ENCODE measurements around the gene MAN2A1.

The MAN2A1 gene

DNA sequence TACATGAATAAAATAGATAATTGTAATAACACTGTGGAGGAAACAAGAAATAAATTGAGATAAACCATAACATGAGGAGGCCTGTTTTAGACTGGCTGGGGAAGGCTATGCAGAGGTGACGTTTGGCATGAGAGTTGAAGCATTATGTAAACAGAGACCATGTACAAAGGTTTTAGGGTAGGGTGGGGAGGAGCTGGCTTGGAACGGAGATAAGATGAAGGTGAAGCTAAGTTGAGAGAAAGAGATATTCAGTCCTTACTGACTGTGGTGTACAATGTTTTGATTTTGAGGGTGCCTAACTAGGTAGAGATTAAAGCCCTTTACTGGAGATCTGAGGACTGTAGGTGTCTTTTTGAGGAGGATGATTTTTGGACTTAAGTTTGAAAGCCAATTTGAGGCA lies 17.8 kb downstream of the MAN2A1 start:
- DNase-seq (ENCODE audit: low read depth), result no peak

DNA sequence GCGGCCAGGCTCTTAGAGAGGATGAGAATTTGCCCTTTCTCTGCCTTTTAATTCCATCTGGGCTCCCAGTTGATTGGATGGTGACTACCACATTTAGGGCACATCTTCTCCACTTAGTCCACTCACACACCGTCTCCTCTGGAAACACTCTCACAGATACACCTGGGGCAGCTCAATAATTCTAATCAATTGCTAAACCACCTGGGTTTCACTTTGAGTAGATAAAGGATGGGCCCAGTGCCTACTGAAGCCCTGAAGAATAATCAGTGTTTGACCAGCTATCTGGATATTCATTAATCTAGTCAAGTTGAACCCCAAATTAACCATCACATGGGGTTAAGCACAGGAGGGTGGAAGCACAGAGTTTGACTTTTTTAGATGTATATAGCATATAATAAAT lies 19.1 kb downstream of the MAN2A1 start:
- DNase-seq (ENCODE audit: low read depth), result no peak

DNA sequence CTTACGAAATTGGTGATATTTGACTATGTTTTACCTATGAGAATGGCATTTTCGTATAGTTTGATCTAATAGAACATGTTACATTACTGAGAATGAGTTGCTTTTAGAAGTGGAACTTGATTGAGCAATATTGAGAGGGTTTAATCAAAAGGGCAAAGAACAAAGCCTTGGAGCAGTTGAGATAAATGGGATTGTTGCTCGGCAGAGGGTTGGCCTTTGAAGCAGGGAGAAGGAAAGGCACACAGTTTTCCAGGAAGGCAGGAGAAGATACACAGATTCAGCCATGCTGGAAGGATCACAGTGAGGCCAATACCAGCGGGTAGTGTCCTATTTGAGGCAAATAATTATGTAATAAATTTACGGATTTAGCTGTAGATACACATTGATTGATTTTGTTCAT lies 19.5 kb downstream of the MAN2A1 start:
- no peak for DNase-seq (ENCODE audit: low read depth)

DNA sequence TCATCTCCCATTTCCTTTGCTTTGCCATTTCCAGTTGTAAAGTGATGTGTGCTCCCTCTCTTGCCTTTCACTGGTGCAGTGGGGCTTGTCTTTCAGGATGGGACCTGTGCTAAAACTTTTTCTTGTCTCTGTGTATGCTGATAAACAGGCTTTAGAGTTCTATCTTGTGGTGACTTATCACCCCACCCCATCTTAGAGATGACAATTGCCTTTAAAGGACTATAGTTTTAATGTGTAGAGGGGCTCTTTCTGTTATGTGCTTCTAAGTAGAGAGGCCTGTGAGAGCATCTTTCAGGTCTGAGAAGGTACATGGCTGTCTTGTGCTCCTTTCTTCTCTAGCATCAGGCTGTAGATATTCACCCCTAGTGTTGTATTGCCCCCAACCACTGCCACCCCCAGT lies 21.9 kb downstream of the MAN2A1 start:
- DNase-seq (ENCODE audit: low read depth), result no peak

DNA sequence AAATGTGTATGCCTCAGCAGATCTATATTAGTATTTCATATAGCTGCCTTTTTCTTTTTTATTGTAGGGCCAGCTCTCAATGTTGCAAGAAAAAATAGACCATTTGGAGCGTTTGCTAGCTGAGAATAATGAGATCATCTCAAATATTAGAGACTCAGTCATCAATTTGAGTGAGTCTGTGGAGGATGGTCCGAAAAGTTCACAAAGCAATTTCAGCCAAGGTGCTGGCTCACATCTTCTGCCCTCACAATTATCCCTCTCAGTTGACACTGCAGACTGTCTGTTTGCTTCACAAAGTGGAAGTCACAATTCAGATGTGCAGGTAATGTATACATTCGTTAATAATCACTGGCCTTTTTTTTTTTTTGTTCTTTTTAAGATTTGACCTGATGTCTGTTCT lies 23.7 kb downstream of the MAN2A1 start:
- DNase-seq (ENCODE audit: low read depth), result no peak

DNA sequence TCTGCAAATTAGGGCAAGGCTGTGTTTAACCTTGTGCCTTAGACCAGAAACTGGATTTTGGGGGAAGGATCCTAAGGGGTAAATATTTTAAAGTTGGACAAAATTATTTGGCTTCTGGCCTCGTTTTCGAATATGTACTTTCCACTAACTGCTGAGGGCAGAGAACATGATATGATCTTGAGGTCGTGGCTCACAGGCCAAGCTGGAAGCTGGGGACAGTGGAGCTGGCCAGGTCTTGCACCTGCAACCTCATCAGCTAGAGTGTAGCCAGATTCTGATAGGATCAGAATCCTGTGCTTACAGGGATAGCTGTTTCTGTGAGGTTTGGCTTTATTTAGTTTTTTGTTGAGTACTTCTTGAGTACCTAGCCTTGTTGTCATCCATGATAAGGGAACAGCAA lies 24.9 kb downstream of the MAN2A1 start:
- DNase-seq (ENCODE audit: low read depth), result no peak

DNA sequence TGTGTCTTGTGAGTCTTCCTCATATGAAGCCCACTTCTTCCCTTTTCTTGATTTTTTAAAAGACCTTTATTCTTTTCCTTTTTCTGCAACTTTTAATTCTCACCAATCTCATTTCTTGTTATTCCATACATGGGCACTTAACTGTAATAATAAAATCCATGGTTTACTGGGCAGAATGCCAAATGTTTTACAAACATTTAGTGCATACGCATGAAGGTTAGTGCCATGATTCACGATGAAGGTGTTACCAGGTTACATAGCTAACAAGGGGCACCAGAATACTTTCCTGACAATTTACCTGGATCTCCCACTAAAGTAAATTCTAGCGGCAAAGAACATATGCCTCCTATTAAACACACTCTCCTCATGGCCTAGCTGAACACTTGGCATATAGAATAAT lies 28.5 kb downstream of the MAN2A1 start:
- DNase-seq (ENCODE audit: low read depth), result no peak

DNA sequence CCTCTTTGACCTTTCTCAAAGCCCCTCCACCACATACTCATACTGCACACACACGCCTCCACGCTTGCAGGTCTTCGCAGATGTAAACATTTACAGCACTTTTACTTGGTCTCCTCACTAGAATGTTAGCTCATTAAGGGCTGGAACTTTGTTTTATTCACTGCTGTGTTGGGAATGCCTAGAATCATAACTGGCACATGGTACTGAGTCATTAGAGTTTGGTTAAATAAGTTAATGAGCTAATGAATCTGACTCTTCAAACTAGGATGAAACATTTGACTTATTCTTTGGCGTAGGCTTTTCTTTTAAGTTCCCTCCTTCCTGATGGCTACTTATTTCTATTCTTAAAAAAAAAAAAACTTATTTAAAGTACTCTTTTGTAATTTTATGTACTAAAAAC lies 28.9 kb downstream of the MAN2A1 start:
- DNase-seq (ENCODE audit: low read depth), result no peak

DNA sequence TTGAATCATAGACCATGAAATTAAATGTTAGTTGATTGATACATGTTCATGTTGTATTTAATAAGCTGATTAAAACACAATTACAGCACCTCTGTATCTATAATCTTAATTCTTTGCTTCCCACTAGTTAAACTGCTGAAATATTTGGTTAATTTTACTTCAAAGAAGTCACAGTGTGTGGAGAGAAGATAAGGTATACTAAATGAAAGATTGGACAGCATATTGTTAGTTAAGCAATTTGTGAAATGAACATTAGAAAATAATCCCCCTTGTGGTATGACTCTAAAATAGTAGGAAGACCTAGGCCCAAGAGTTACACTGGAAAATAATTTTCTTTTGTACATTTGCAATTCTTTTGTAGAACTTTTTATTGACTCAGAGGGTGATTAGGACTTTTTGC lies 30.3 kb downstream of the MAN2A1 start:
- no peak for DNase-seq (ENCODE audit: low read depth)

DNA sequence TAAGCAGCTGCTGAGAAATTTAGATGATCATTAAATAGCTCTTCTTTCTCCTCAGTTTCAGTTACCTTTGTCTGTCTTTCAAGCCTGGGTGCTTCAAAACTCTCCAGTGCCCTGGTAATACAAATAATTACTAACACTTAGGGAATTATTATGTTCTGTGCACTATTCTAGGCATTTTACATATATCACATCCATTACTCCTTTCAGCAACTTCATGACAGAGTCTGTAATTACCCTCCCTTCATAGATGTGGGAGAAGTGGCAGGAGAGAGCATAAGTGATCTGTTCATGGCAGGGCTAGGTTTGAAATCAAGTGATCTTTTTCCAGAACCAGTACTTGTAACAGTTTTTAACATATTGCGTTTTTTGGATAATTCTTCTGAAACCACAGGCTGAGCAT lies 32.0 kb downstream of the MAN2A1 start:
- DNase-seq (ENCODE audit: low read depth), result no peak

DNA sequence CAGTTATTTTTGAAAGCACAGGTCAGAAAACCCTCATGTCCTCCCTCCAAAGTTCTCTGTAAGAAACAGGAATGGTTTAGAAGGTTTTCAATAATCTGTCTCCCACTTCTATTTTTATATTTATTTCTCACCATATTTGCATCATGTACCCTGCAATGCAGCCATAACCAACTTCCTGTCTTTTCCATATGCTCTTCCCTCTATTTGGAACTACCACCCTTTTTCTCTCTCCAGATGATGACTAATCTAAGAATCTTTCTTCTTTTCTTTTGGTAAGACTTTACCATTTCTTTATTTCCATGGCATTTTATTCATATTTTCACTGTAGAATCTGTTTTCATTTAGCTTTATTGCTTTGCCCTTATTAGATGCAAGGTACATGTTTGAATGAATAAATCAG lies 33.9 kb downstream of the MAN2A1 start:
- DNase-seq (ENCODE audit: low read depth), result no peak

DNA sequence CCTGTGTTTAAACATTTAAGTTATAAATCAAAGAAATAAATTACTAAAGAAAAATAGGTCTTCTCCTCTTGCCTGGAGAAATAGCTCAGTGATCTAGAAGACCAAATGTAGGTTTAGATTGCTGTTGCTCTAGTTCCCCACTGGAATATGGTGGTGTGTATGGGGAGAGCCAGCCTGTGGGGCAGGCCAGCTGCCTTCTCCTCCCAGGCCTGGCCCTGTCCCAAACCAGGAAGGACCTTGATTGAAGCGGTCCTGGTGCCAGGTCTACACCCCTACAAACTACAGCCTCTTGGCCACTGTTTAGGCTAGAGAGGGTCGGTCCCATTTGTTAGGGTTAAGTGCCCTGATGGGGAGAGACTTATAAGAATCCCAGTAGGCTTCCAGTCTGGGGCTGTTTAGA lies 35.4 kb downstream of the MAN2A1 start:
- no peak for DNase-seq (ENCODE audit: low read depth)

DNA sequence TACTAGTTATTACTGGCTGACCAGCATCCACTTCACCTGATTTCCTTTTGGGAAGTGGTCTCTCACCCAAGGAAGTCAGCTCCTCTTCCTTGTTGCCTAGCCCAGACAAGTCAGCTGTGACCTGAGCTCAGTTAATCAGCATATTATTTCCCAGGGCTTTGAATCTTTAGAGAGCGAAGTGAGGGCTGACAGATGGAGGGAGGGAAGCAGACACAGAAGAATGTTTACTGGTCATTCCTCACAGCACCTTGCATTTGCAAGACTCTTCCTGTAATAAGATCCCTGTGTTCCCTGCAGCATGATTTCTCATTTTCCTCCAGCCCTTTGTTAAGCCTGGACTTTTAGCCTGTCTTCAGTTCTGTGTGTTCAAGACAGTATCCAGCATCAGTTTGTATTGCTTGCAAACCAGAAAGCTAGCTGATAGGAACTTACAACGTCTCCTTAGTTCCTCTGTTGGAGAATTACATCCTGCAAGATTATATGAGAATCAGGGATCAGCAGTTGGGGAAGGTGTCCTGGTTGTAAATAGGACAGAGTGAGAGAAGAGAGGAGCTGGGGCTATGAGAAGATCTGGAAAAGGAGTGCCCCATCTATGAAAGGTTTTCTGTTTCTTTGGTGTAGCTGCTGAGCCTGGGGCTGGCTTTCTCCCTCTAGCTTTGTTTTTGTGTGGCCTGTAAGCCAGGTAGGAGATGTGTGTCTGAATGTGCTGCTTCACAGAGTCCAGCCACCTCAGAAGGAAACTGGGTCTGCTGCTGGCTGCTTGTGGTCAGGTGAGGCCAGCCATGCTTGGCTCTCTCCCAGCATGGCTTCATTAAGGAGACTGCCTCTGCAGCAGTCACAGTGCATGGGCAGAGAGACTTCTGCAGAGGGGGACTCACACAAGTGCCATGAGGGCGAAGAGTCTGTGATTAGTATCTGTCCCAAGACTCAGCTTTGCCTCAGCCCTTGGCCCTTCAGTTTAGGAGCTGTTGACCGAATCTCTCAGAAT lies 50.3 kb downstream of the MAN2A1 start:
- DNase-seq (ENCODE audit: low read depth), result no peak

DNA sequence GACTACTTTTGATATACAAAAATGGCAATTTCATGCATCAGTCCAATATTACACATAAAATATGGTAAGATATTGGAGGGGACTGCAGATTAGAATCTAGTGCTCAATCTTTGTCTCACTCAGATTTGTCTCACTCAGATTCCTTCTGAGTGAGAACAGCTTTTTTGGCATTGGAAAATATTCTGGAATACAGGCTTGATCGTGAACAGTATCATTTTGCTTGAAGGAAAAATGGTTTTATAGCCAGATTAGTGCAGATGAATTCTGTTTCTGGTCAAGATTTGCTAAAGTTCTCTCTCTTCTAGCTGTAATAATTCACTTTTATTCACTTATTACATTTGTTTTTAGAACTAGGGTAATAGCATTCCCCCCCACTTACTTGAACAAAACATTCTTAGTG lies 51.2 kb downstream of the MAN2A1 start:
- DNase-seq (ENCODE audit: low read depth), result no peak

DNA sequence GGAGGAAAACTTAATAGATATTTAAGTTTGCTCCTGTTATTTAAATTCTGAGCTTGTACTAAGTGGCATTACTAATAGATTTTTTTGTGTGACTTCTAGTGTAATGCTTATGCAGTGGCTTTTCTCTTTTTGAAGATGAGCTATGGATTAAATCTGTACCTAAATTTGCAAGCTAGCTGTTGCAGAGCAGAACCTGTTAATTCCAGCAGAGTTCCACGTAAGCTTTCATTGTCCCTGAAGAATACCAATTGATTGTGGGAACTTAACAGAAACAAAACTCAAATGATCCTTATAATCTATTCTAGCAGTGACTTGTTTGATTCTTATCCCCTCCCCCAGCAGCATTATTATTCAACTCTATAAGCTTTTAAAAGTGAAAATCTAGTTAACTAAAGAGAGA lies 51.7 kb downstream of the MAN2A1 start:
- DNase-seq (ENCODE audit: low read depth), result no peak

DNA sequence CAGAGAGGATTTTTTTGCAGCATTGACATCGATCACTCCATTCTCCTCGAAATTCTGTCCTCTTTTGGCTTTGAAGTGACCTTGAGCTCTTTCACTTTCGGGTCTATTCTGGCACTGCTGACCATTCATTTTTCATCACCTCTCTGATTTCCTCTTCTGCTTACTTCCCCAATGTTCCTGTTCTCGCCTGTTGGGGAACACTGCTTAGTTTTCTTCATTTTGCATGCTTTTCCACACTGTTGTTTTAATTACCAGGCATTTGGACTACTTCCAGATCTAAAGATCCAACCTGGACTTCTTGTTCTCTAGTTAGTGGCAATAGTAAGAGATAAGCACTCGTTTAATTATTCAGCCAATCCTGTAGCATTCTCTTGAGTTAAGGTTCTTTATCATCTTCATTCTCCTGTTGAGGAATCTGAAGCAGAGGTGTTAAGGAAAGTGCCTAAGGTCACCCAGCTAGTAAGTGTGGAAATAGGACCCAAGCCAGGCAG lies 53.4 kb downstream of the MAN2A1 start:
- no peak for DNase-seq (ENCODE audit: low read depth)

DNA sequence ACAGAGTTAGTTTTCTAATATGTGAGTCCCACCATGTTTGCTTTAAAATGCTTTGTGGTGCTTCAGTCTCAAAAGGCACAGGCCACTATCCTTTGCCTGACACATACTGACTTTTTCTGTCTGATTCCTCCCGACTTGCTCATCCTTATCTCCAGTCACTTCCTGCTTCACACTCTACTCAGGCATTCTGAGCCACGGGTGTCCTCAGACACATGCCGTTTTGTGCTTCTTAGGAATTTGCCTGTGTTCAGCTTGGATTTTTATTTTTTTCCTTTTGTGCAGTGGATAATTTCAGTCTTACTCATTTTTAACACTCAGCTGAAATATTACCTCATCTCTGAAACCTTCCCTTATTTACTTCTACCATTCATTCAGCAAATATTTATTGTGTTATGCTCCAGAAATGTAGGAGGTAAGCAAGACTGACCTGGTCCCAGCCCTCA lies 54.1 kb downstream of the MAN2A1 start:
- DNase-seq (ENCODE audit: low read depth), result peak; percentile 68

DNA sequence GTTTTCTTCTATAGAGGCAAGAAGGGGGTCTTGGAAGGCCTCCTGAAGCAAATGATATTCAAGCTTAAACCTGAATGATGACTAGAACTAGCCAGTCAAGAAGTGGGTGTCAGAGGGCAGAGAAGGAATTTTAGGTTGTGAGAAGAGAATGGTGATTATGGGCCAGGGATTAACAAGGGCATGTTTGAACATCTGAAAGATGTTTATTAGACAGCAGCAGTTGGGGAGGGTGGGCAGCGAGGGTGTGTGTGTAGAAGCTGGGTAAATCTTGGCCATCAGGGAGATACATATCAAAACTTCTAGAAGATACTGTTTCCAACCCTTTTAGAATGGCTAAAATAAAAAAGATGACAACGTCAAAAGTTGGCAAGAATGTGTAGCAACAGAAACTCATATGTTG lies 54.5 kb downstream of the MAN2A1 start:
- DNase-seq (ENCODE audit: low read depth), result no peak

DNA sequence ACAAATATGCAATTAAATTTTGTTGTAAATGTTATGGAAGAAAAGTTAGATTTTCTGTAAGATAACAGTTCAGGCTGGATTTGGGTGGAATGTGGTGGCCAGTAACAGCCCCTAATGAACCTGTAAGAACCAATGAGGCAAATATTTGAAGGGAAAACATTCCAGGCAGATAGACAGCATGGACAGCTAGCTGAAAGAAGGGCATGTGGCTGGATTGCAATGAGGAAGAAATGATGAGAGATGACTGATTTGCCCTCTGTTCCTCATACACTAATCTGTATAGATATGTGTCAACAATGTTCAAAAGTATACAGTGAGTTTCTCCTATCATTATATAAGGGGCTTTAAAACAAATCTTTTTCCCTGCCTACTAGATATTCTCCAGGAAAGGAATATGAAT lies 58.8 kb downstream of the MAN2A1 start:
- DNase-seq (ENCODE audit: low read depth), result peak; percentile 5

DNA sequence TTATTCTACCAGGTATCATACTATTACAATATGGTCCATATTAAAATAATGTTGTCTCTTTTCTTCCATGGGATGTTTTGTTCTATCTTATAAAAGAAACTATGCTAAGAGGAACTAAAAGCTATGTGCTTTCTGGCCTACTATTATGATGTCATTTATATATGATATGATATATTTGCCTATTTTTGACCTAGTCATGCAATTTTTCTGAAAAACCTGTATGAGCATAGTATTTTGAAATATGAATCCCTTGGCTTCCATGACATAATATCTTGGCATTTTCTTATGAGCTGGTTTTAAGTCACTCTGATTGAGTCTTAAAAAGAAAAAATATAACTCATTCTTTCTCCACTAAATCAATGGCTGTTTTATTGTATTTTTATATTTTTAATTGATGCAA lies 60.7 kb downstream of the MAN2A1 start:
- no peak for DNase-seq (ENCODE audit: low read depth)

DNA sequence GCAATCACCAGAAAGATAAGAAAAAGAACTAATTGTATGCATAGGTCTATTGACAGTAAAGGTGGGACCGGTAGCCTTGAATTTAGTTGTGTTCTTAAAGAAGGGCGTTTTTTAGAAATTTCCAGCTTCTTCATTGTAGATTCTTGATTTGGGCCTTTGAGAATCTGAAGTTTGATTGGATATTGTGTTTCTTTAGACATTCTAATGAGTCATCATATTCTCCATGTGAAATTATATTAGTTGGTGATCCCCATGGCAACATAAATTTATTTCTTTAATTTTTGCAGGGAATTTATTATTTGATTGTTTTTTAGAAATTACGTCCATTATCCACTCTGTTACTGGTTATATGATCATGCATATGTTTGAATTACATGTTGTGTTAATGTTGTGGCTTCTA lies 63.6 kb downstream of the MAN2A1 start:
- DNase-seq (ENCODE audit: low read depth), result no peak

DNA sequence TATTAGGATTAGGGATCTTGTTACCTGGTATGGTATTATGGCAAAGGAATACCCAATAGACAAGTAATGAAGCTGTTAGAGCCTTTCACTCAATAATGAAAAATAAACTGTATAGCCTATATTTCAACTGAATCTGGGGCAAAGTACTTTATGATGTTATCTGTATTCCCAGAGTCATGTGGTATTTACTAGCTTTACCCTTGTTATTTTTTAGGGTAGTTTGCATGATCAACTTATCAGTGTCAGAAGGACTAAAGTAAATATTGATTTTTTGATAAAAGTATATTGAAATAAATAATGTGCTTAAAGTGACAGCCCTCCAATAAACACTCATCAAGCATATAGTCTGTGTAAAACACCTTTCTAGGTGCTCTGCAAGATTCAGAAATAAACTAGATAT lies 64.6 kb downstream of the MAN2A1 start:
- no peak for DNase-seq (ENCODE audit: low read depth)

DNA sequence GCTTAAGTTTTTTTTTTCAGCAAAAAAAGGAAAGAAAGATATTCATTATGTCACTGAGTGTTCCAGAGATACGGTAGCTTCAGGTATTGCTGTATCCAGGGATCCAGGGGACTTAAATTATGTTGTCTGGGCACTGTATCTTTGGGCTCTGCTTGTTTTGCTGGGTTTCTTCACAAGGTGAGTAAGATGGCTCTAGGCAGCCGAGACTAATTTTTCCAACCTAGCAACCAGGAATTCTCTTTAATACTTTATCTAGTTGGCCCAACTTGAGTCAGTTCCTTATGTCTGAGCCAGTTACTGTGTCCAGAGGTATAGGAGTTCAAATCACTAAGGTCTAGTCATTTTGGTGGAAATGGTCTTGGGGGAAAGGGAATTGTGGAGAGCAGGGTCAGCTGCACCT lies 66.0 kb downstream of the MAN2A1 start:
- DNase-seq (ENCODE audit: low read depth), result no peak
